Activated CD8-positive, alpha-beta T cell treated with anti-CD3 and anti-CD28 coated beads for 36 hours (primary cell): ENCODE measurements around the gene UPF3A. TPM values are rescaled to one million over a fixed set of nuclear protein-coding genes. Genes with fewer than 3 reads are reported as not detected.

Source experiments
- ATAC-seq: fragments of 200-7000 bp; cut with Tn5 transposase; one replicate; pipeline ENCODE4 v1.10.0; 2021; ENCODE audit warnings: mild to moderate bottlenecking, moderate library complexity
- CTCF ChIA-PET: fragments of 350-600 bp; sonication (Branson Sonifier 250); formaldehyde crosslinking; loops from one replicate; lab custom pipeline; 2021; ENCODE audit warnings: antibody characterized with exemption; lab: Charles Lee
- POLR2A ChIA-PET: fragments of 350-600 bp; sonication (Branson Sonifier 250); formaldehyde crosslinking; loops from one replicate; lab custom pipeline; 2021; ENCODE audit warnings: antibody characterized with exemption; lab: Charles Lee
- DNase-seq: peaks from one replicate; pipeline ENCODE4 v3.0.0-alpha.2; 2020
- H3K27ac Mint-ChIP-seq: one replicate; pipeline ENCODE4 v1.8.0; 2021; ENCODE audit warnings: mild to moderate bottlenecking, mixed read lengths
- H3K27me3 Mint-ChIP-seq: one replicate; pipeline ENCODE4 v1.8.0; 2021; ENCODE audit warnings: mixed read lengths
- H3K36me3 Mint-ChIP-seq: one replicate; pipeline ENCODE4 v1.8.0; 2021; ENCODE audit warnings: low read depth, mixed read lengths
- H3K4me1 Mint-ChIP-seq: one replicate; pipeline ENCODE4 v1.8.0; 2021; ENCODE audit warnings: low read depth, mixed read lengths
- H3K4me3 Mint-ChIP-seq: one replicate; pipeline ENCODE4 v1.8.0; 2021; ENCODE audit warnings: mild to moderate bottlenecking, moderate library complexity, mixed read lengths
- H3K9me3 Mint-ChIP-seq: one replicate; pipeline ENCODE4 v1.8.0; 2021; ENCODE audit warnings: mixed read lengths
- CTCF ChIP-seq: fragments of 200-600 bp; IDR thresholded peaks from one replicate; pipeline ENCODE4 v1.8.0; 2022; ENCODE audit warnings: antibody characterized with exemption, mild to moderate bottlenecking
- intact Hi-C: fragments of 100-400 bp; cut with micrococcal nuclease; formaldehyde crosslinking; loops from one replicate; pipeline ENCODE4 v1.10.0; 2022
- total RNA-seq, 2 experiments: library from RNA; stranded (reverse); gene quantifications; one replicate each; pipeline ENCODE4 v1.2.3, GENCODE V29; 2021

UPF3A gene
- total RNA-seq, 2 experiments from 2014 or later, result 36.7 TPM

GRCh38 chr13:114311908-114312307, 30.5 kb downstream of the UPF3A start:
- CTCF ChIA-PET, result interaction anchor here (1.7 kb wide), 1 partner anchor 27 kb away, joined by 4 read pairs; no protein-coding TSS in a partner anchor
- Mint-ChIP-seq H3K4me1 (peaks cover 25% of the 10 kb centered on the region), H3K27ac (no peak overlapping the region), H3K36me3 (peaks cover 13% of the 10 kb centered on the region), H3K4me3 (no peak overlapping the region), H3K27me3 (no peaks in the 10 kb centered on the region), H3K9me3 (no peaks in the 10 kb centered on the region)
- intact Hi-C loops, result no loop called here
- ATAC-seq, result no peak
- DNase-seq, result no peak
- no peak for TF ChIP-seq CTCF
- POLR2A ChIA-PET, result interaction anchor here (1.3 to 1.5 kb wide), 2 partner anchors 29 to 31 kb away, joined by 3 to 4 read pairs; no protein-coding TSS in a partner anchor

- no peak for TF ChIP-seq CTCF
- peak; percentile 42 for ATAC-seq
- Mint-ChIP-seq H3K27ac (peak overlapping the region; percentile 96), H3K27me3 (no peaks in the 10 kb centered on the region), H3K36me3 (peaks cover 10% of the 10 kb centered on the region), H3K9me3 (no peaks in the 10 kb centered on the region), H3K4me3 (peak overlapping the region; percentile 87), H3K4me1 (peaks cover 33% of the 10 kb centered on the region)
- POLR2A ChIA-PET, result interaction anchor here (0.8 to 1.5 kb wide), 5 partner anchors 30 to 139 kb away, joined by 3 to 4 read pairs (median 3); no protein-coding TSS in a partner anchor
- intact Hi-C loops, result no loop called here
- peak; percentile 69 for DNase-seq
- CTCF ChIA-PET, result interaction anchor here (0.6 to 1.2 kb wide), 3 partner anchors 26 to 74 kb away, joined by 3 to 4 read pairs (median 3); no protein-coding TSS in a partner anchor
Observed at GRCh38 chr13:114313061-114313860, 31.9 kb downstream of the UPF3A start.

DNA sequence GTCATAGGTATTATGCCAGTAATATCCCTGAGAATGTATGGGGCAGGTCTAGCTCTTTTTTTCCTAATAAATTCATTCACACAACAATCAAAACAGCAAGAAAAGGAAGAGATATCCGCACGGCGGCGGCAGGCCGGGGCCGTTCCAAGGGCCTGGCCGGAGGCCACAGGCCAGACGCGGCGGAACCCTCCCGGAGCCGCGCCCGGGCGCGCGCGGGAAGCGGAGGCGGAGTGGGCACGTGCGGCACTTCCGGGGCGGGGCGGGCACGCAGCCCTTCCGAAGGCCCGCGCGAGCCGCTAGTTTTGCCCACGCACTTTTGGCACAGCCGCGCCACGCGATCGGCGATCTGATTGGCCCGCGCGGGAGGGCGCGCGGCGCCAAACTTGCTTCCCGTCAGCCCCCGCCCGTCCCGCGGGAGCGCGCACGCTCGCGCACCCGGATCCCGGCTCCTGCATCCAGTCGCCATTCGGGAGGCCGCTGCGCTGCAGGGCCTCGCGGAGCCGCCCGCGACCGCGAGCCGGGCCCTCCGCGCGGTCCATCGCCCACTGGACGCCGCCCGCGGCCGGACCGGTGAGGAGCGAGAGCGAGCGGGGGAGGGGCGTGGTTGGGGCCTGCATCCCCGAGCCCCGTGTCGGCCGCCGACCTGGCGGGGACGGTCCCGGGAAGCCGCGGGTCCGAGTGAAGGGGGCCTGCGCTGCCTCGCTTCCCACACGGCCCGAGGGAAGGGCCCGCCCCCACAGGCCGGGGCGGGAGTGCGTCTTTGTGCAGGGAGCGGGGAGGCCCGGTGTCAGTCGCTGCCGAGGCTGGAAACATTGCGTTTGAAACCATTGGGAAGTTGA, 32.9 kb downstream of the UPF3A start, which contains the start of gene CHAMP1:
Gene CHAMP1 (plus strand): TSS at position 430 of the 839 bp plus-strand sequence. CDS start 9,340 bp downstream, outside the sequence.
- peak within 1 kb of the TSS; percentile 96 for H3K27ac Mint-ChIP-seq

DNA sequence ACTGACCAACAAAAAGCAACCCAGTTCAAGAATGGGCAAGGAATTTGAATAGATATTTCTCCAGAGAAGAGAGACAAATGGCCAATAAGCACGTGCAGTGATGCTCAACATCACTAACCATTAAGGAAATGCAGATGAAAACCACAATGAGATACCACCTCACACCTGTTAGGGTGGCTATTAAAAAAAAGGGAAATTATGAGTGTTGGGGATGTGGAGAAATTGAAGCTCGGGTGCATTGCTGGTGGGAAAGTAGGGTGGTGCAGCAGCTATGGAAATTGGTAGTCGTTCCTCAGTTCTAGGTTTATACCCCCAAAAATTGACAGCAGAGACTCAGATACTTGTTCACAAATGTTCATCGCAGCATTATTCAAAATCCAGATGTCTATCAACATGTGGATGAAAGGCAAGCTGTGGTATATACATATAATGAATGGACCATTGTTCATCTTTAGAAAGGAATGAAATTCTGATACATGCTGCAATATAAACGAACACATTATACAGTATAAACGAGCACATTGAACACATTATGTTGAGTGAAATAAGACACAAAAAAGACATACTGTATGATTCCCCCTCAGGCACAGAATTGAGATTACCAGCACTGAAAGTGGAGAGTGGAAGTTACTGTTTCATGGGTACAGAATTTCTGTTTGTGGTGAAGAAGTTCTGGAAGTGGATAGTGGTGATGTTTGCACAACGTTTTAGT, 33.8 kb downstream of the UPF3A start:
- Mint-ChIP-seq H3K27ac (peak overlapping the region; percentile 88), H3K4me1 (peaks cover 50% of the 10 kb centered on the region), H3K4me3 (peak overlapping the region; percentile 87), H3K9me3 (no peaks in the 10 kb centered on the region), H3K36me3 (peaks cover 21% of the 10 kb centered on the region), H3K27me3 (no peaks in the 10 kb centered on the region)
- ChIA-PET CTCF (no interaction called here), POLR2A (interaction anchor here (0.6 to 1.2 kb wide), 2 partner anchors 12 to 1372 kb away, joined by 3 to 6 read pairs; no protein-coding TSS in a partner anchor)
- no peak for TF ChIP-seq CTCF
- intact Hi-C loops, result no loop called here
- peak; percentile 28 for DNase-seq
- ATAC-seq, result peak; percentile 5

More for the DNA sequence above, 32.9 kb downstream of the UPF3A start, which contains the start of gene CHAMP1:
- ChIA-PET POLR2A (interaction anchor here (0.8 to 1.2 kb wide), 4 partner anchors 13 to 140 kb away, joined by 3 to 6 read pairs (median 3); no protein-coding TSS in a partner anchor), CTCF (interaction anchor here (0.6 to 1.0 kb wide), 2 partner anchors 25 to 26 kb away, joined by 3 read pairs; no protein-coding TSS in a partner anchor)
- Mint-ChIP-seq H3K4me3 (peak within 1 kb of the TSS; percentile 87), H3K4me1 (peaks cover 41% of the 10 kb centered on the region), H3K9me3 (no peaks in the 10 kb centered on the region), H3K36me3 (peaks cover 12% of the 10 kb centered on the region), H3K27me3 (no peaks in the 10 kb centered on the region)
- TF ChIP-seq CTCF, result no peak
- ATAC-seq (peak; percentile 83), DNase-seq (peak; percentile 95)
- intact Hi-C loops, result no loop called here
